H9 (cell line): ENCODE measurements around the gene TTC23L. TPM values are rescaled to one million over a fixed set of nuclear protein-coding genes. Genes with fewer than 3 reads are reported as not detected.

Experiments used
- DNase-seq: peaks from one replicate; pipeline ENCODE4 v3.0.0-alpha.2; 2017
- H2AFZ ChIP-seq: one replicate; pipeline ENCODE4 v1.6.1; 2013; ENCODE audit warnings: mild to moderate bottlenecking, low read length, control low read depth, moderate library complexity
- H2AK5ac ChIP-seq: 2 replicates; pipeline ENCODE4 v1.6.1; 2013; ENCODE audit warnings: low read length, control low read depth, mixed read lengths; ENCODE audit not compliant: insufficient read length
- H2BK120ac ChIP-seq: one replicate; pipeline ENCODE4 v1.6.1; 2013; ENCODE audit warnings: low read depth, mild to moderate bottlenecking, low read length, control low read depth, inconsistent platforms; ENCODE audit not compliant: poor library complexity, severe bottlenecking
- H2BK12ac ChIP-seq: 2 replicates; pipeline ENCODE4 v1.6.1; 2013; ENCODE audit warnings: low read length, control low read depth, mixed read lengths, low read depth; ENCODE audit not compliant: insufficient read length
- H2BK15ac ChIP-seq: 2 replicates; pipeline ENCODE4 v1.6.1; 2013; ENCODE audit warnings: low read depth, low read length, control low read depth
- H2BK20ac ChIP-seq: one replicate; pipeline ENCODE4 v1.6.1; 2013; ENCODE audit warnings: low read depth, mild to moderate bottlenecking, low read length, control low read depth, inconsistent platforms; ENCODE audit not compliant: poor library complexity, severe bottlenecking
- H2BK5ac ChIP-seq: 2 replicates; pipeline ENCODE4 v1.6.1; 2013; ENCODE audit warnings: low read length, control low read depth, mixed read lengths; ENCODE audit not compliant: insufficient read length
- H3K14ac ChIP-seq: 2 replicates; pipeline ENCODE4 v1.6.1; 2013; ENCODE audit warnings: low read length, control low read depth; ENCODE audit not compliant: insufficient read depth
- H3K18ac ChIP-seq: 2 replicates; pipeline ENCODE4 v1.6.1; 2013; ENCODE audit warnings: low read depth, mild to moderate bottlenecking, mixed read lengths, low read length, control low read depth; ENCODE audit not compliant: insufficient read length
- H3K23ac ChIP-seq: 2 replicates; pipeline ENCODE4 v1.6.1; 2013; ENCODE audit warnings: low read length, control low read depth, mixed read lengths, low read depth; ENCODE audit not compliant: insufficient read length
- H3K23me2 ChIP-seq: 2 replicates; pipeline ENCODE4 v1.6.1; 2013; ENCODE audit warnings: low read depth, mild to moderate bottlenecking, mixed read lengths, low read length, control low read depth; ENCODE audit not compliant: insufficient read length, poor library complexity, severe bottlenecking
- H3K27ac ChIP-seq: 2 replicates; pipeline ENCODE4 v1.5.1; 2013; ENCODE audit warnings: low read length, control low read depth, mixed read lengths, low read depth; ENCODE audit not compliant: insufficient read length
- H3K27me3 ChIP-seq: 2 replicates; pipeline ENCODE4 v1.6.1; 2013; ENCODE audit warnings: low read length, control low read depth, inconsistent platforms; ENCODE audit not compliant: insufficient read depth
- H3K4ac ChIP-seq: 2 replicates; pipeline ENCODE4 v1.6.1; 2013; ENCODE audit warnings: low read depth, mild to moderate bottlenecking, control low read depth, inconsistent platforms, low read length, moderate library complexity
- H3K4me1 ChIP-seq: 2 replicates; pipeline ENCODE4 v1.6.1; 2013; ENCODE audit warnings: low read length, control low read depth, inconsistent platforms; ENCODE audit not compliant: insufficient read depth
- H3K4me2 ChIP-seq: 2 replicates; pipeline ENCODE4 v1.6.1; 2013; ENCODE audit warnings: low read length, control low read depth, mixed read lengths; ENCODE audit not compliant: insufficient read length, insufficient read depth
- H3K56ac ChIP-seq: 2 replicates; pipeline ENCODE4 v1.6.1; 2013; ENCODE audit warnings: low read depth, mild to moderate bottlenecking, mixed read lengths, low read length, control low read depth; ENCODE audit not compliant: insufficient read length
- H3K79me1 ChIP-seq: 2 replicates; pipeline ENCODE4 v1.6.1; 2013; ENCODE audit warnings: low read depth, mild to moderate bottlenecking, moderate library complexity, low read length, control low read depth, inconsistent platforms; ENCODE audit not compliant: insufficient read depth, poor library complexity, severe bottlenecking
- H3K79me2 ChIP-seq: 2 replicates; pipeline ENCODE4 v1.6.1; 2013; ENCODE audit warnings: low read length, control low read depth, inconsistent platforms; ENCODE audit not compliant: insufficient read depth
- H3K9ac ChIP-seq: 2 replicates; pipeline ENCODE4 v1.6.1; 2013; ENCODE audit warnings: low read length, control low read depth, mixed read lengths; ENCODE audit not compliant: insufficient read length; ENCODE audit errors: extremely low read depth
- H3K9me3 ChIP-seq: one replicate; pipeline ENCODE4 v1.6.1; 2013; ENCODE audit warnings: low read depth, low read length, inconsistent platforms; ENCODE audit not compliant: control insufficient read depth
- H3T11ph ChIP-seq: one replicate; pipeline ENCODE4 v1.6.1; 2013; ENCODE audit warnings: mild to moderate bottlenecking, low read length, control low read depth, inconsistent platforms
- H4K20me1 ChIP-seq: one replicate; pipeline ENCODE4 v1.6.1; 2013; ENCODE audit not compliant: control insufficient read depth, insufficient read length, insufficient read depth
- H4K5ac ChIP-seq: 2 replicates; pipeline ENCODE4 v1.6.1; 2013; ENCODE audit warnings: low read depth, mild to moderate bottlenecking, mixed read lengths, low read length, control low read depth; ENCODE audit not compliant: insufficient read length
- H4K8ac ChIP-seq: replicated peaks from 2 replicates; pipeline ENCODE4 v1.6.1; 2013; ENCODE audit warnings: low read length, control low read depth, mixed read lengths, low read depth; ENCODE audit not compliant: insufficient read length
- H4K91ac ChIP-seq: 2 replicates; pipeline ENCODE4 v1.6.1; 2013; ENCODE audit warnings: low read depth, mild to moderate bottlenecking, moderate library complexity, mixed read lengths, low read length, control low read depth; ENCODE audit not compliant: insufficient read length
- H3K27ac Mint-ChIP-seq, 3 experiments: 2 replicates in 2 of 3; 3 replicates in 1 of 3; pipeline ENCODE4 v1.8.0; 2020 to 2021; ENCODE audit warnings: mixed read lengths in 3 of 3, mild to moderate bottlenecking in 1 of 3, moderate library complexity in 1 of 3
- H3K27me3 Mint-ChIP-seq: 2 replicates; pipeline ENCODE4 v1.8.0; 2021; ENCODE audit warnings: low read depth, mild to moderate bottlenecking, moderate library complexity, mixed read lengths
- H3K36me3 Mint-ChIP-seq, 3 experiments: 2 replicates in 2 of 3; 3 replicates in 1 of 3; pipeline ENCODE4 v1.8.0; 2020 to 2021; ENCODE audit warnings: low read depth in 3 of 3, mixed read lengths in 3 of 3; ENCODE audit not compliant: insufficient read depth in 1 of 3
- H3K4me1 Mint-ChIP-seq, 2 experiments: 2 replicates each; pipeline ENCODE4 v1.8.0; 2020; ENCODE audit warnings: mixed read lengths in 2 of 2
- H3K4me3 Mint-ChIP-seq, 2 experiments: 2 replicates in 1 of 2; 3 replicates in 1 of 2; pipeline ENCODE4 v1.8.0; 2020 to 2021; ENCODE audit warnings: mild to moderate bottlenecking in 2 of 2, mixed read lengths in 2 of 2, moderate library complexity in 1 of 2
- H3K9me3 Mint-ChIP-seq, 2 experiments: 2 replicates in 1 of 2; 3 replicates in 1 of 2; pipeline ENCODE4 v1.8.0; 2020; ENCODE audit warnings: mild to moderate bottlenecking in 2 of 2, mixed read lengths in 2 of 2, moderate library complexity in 1 of 2
- WGBS: extraction: QIAGEN DNeasy Blood & Tissue Kit; methylation state at CpG from one replicate; pipeline ENCODE4 v1.1.7; 2013; ENCODE audit warnings: missing lambda C conversion rate, low lambda C conversion rate, mixed read lengths; ENCODE audit not compliant: insufficient read length; ENCODE audit errors: extremely low coverage; 5-methylcytosine and 5-hydroxymethylcytosine counted together
- total RNA-seq: library from RNA; stranded (reverse); gene quantifications from 2 replicates; pipeline ENCODE4 v1.2.1, GENCODE V29; 2021
- TF ChIP-seq, protein P1 (sequence below): fragments of 200-600 bp; sonication (generic); conservative IDR thresholded peaks from 3 replicates; pipeline ENCODE4 v1.8.0; 2021; ENCODE audit warnings: antibody characterized with exemption, mild to moderate bottlenecking

The TTC23L gene
- total RNA-seq, 1 experiment from 2014 or later, result 0.96 TPM

DNA sequence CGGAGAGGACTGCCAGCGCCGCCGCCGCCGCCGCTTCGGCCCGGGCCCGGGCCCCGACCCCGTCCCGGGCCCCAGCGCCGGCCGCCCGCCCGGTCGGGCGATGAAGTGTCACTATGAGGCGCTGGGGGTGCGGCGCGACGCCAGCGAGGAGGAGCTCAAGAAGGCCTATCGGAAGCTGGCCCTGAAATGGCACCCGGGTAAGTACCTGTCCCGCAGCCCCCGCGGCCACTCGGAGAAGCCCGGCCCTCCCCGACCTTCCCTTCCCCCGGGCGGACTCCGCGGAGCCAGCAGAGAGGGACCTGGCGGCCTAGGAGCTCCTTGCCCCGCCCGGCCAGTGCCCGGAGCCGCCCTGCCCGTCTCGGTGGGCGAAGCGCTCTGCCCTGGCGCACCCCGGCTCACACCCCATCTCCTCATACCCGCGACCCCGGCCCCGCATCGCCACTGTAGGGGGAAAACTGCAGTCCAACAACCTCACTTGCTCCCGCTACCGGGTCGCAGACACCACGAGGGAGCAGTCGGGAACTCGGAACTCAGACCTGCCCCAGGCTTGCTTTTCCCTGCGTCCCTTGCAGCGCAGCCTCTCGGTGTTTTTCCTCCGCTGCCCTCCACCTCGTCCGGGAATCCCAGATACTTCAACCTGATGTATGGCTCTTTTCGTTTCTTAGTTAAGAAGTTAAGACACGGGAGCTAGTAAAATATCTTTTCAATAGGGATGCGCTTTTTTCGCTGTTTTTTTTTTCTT is 90.9 kb downstream of the TTC23L start:
- no peak overlapping the region for H2BK5ac ChIP-seq
- H3K79me2 ChIP-seq, result peaks cover 10% of the 10 kb centered on the region; the same call in 1 of the 2 replicates
- no peaks in the 10 kb centered on the region for H3K27me3 Mint-ChIP-seq

More for the DNA sequence above, 90.9 kb downstream of the TTC23L start:
- no peaks in the 10 kb centered on the region for H3K9me3 ChIP-seq
- Mint-ChIP-seq H3K4me1 (peaks cover 17 to 20% of the 10 kb centered on the region in 2 experiments), H3K9me3 (no peaks in the 10 kb centered on the region; a peak in 1 of 5 replicates), H3K4me3 (peak overlapping the region; percentile 98 to 99), H3K36me3 (peaks cover 12 to 41% (median 34%) of the 10 kb centered on the region in 3 experiments), H3K27ac (peak overlapping the region; percentile 86 to 99 (median 96))
- peaks cover 10% of the 10 kb centered on the region for H3K79me1 ChIP-seq
- no peaks in the 10 kb centered on the region for H4K20me1 ChIP-seq
- H3K9ac ChIP-seq, result peak overlapping the region; percentile 82
- H2BK12ac ChIP-seq, result no peak overlapping the region
- no peak overlapping the region for H2BK20ac ChIP-seq
- no peak overlapping the region for H4K5ac ChIP-seq
- H3K18ac ChIP-seq, result peak overlapping the region; percentile 33
- H3T11ph ChIP-seq, result no peak overlapping the region
- H3K23ac ChIP-seq, result no peak overlapping the region
- H2BK15ac ChIP-seq, result no peak overlapping the region
- H2AFZ ChIP-seq, result no peak overlapping the region
- peaks cover 6% of the 10 kb centered on the region for H3K23me2 ChIP-seq
- peak; percentile 81 for DNase-seq
- H3K27ac ChIP-seq, result no peak overlapping the region
- no peaks in the 10 kb centered on the region for H3K27me3 ChIP-seq
- TF ChIP-seq, protein P1, sequence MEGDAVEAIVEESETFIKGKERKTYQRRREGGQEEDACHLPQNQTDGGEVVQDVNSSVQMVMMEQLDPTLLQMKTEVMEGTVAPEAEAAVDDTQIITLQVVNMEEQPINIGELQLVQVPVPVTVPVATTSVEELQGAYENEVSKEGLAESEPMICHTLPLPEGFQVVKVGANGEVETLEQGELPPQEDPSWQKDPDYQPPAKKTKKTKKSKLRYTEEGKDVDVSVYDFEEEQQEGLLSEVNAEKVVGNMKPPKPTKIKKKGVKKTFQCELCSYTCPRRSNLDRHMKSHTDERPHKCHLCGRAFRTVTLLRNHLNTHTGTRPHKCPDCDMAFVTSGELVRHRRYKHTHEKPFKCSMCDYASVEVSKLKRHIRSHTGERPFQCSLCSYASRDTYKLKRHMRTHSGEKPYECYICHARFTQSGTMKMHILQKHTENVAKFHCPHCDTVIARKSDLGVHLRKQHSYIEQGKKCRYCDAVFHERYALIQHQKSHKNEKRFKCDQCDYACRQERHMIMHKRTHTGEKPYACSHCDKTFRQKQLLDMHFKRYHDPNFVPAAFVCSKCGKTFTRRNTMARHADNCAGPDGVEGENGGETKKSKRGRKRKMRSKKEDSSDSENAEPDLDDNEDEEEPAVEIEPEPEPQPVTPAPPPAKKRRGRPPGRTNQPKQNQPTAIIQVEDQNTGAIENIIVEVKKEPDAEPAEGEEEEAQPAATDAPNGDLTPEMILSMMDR, result no peak
- peak overlapping the region; percentile 67 for H3K4me2 ChIP-seq
- H4K91ac ChIP-seq, result no peak overlapping the region
- no CpG with 5 or more reads among the region's 70 CpGs for WGBS
- peak overlapping the region; percentile 78 for H3K14ac ChIP-seq
- no peak overlapping the region for H2AK5ac ChIP-seq
- no peaks in the 10 kb centered on the region; the same call in 1 of the 2 replicates for H3K4me1 ChIP-seq
- H2BK120ac ChIP-seq, result no peak overlapping the region
- no peak overlapping the region for H3K4ac ChIP-seq
- no peak overlapping the region for H4K8ac ChIP-seq
- no peak overlapping the region for H3K56ac ChIP-seq
